DND-41 (cell line): ENCODE measurements around the gene GPR17.

Source experiments
- ATAC-seq: fragments of 200-7000 bp; cut with Tn5 transposase; 3 replicates; pipeline ENCODE4 v1.9.1; 2021; ENCODE audit warnings: low read depth; ENCODE audit not compliant: insufficient read depth
- DNase-seq: peaks from one replicate; pipeline ENCODE4 v3.0.0-alpha.2; 2020
- H2AFZ ChIP-seq: 2 replicates; pipeline ENCODE4 v1.6.0; 2012; ENCODE audit warnings: low read depth, low read length
- H3K27ac ChIP-seq: 2 replicates; pipeline ENCODE4 v1.5.1; 2012; ENCODE audit warnings: low read length, inconsistent platforms
- H3K27me3 ChIP-seq: fragments of 200-600 bp; sonication (generic); 2 replicates; pipeline ENCODE4 v1.6.0; 2012; ENCODE audit warnings: low read length, mild to moderate bottlenecking, inconsistent platforms; ENCODE audit not compliant: insufficient read depth, poor library complexity
- H3K36me3 ChIP-seq: 2 replicates; pipeline ENCODE4 v1.5.1; 2012; ENCODE audit warnings: low read length, inconsistent platforms; ENCODE audit not compliant: insufficient read depth
- H3K4me1 ChIP-seq: 2 replicates; pipeline ENCODE4 v1.5.1; 2012; ENCODE audit warnings: mild to moderate bottlenecking, low read length; ENCODE audit not compliant: insufficient read depth
- H3K4me2 ChIP-seq: 2 replicates; pipeline ENCODE4 v1.6.0; 2012; ENCODE audit warnings: mild to moderate bottlenecking, moderate library complexity, low read length, inconsistent platforms; ENCODE audit not compliant: insufficient read depth
- H3K4me3 ChIP-seq, 2 experiments: fragments of 200-600 bp in 1 of 2; shearing (Covaris generic) in 1 of 2; 2 replicates each; pipeline ENCODE4 v1.5.1; 2012 to 2016; ENCODE audit warnings: inconsistent platforms in 2 of 2, low read length in 2 of 2, mild to moderate bottlenecking in 2 of 2, low read depth in 1 of 2, moderate library complexity in 1 of 2
- H3K79me2 ChIP-seq: 2 replicates; pipeline ENCODE4 v1.6.0; 2012; ENCODE audit warnings: low read length, inconsistent platforms; ENCODE audit not compliant: insufficient read depth
- H3K9ac ChIP-seq: 2 replicates; pipeline ENCODE4 v1.6.0; 2012; ENCODE audit warnings: low read depth, mild to moderate bottlenecking, inconsistent platforms, low read length, moderate library complexity
- H3K9me3 ChIP-seq: 2 replicates; pipeline ENCODE4 v1.5.1; 2012; ENCODE audit warnings: low read length, moderate library complexity, mild to moderate bottlenecking, inconsistent platforms; ENCODE audit not compliant: insufficient read depth, severe bottlenecking
- H4K20me1 ChIP-seq: 2 replicates; pipeline ENCODE4 v1.6.0; 2012; ENCODE audit warnings: low read length; ENCODE audit not compliant: insufficient read depth
- EZH2 ChIP-seq: IDR thresholded peaks from 3 replicates; pipeline ENCODE4 v1.6.1; 2012; ENCODE audit warnings: borderline replicate concordance, low read depth, mild to moderate bottlenecking, moderate library complexity, low read length, inconsistent platforms; ENCODE audit not compliant: severe bottlenecking
- TF ChIP-seq, protein P1 (sequence below): IDR thresholded peaks from 2 replicates; pipeline ENCODE4 v1.5.1; 2012; ENCODE audit warnings: borderline replicate concordance, low read length, moderate library complexity, mild to moderate bottlenecking; ENCODE audit not compliant: poor library complexity, severe bottlenecking; ENCODE audit errors: extremely low read depth

GPR17 gene

DNA sequence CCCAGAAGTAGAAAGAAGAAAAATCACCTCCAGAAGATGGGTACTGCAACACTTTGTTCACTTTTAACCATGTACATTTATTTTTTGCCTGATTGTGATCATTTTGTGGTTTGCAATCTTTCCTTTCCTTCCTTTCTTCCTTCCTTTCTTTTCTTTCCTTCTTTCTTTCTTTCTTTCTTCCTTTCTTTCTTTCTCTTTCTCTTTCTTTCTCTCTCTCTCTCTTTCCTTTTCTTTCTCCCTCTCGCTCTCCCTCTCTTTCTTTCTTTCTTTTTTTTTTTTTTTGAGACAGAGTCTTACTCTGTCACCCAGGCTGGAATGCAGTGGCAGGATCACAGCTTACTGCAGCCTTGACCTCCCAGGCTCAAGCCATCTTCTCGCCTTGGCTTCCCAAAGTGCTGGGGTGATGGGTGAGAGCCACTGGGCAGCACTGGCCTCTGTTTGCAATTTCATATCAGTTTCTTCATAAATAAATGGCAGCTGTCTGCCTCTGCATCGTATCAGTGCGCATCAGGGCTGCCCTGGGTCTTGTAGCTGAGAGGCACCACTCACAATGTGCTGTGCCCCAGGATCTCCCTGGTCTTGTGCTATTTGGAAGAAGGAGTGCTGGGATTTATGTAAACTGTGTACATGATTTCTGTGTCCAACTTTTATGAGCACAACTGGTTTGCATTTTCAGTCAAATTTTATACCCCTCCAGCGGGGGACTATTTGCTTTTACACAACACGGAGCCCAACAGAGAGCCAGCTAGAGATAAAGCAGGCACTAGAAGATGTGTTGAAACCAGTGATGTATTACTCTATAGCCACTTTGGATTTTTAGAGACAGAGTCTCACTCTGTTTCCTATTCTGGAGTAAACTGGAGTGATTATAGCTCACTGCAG is 36.3 kb downstream of the GPR17 start:
- ATAC-seq (no peak), DNase-seq (no peak)
- Histone ChIP-seq H3K27me3 (no peaks in the 10 kb centered on the region), H3K4me1 (no peaks in the 10 kb centered on the region), H3K9ac (no peak overlapping the region), H3K9me3 (no peaks in the 10 kb centered on the region), H3K4me3 (no peak overlapping the region), H3K4me2 (no peak overlapping the region), H3K27ac (no peak overlapping the region), H3K36me3 (no peaks in the 10 kb centered on the region), H2AFZ (no peak overlapping the region), H3K79me2 (no peaks in the 10 kb centered on the region), H4K20me1 (no peaks in the 10 kb centered on the region)
- no peak for TF ChIP-seq EZH2
- TF ChIP-seq, protein P1, sequence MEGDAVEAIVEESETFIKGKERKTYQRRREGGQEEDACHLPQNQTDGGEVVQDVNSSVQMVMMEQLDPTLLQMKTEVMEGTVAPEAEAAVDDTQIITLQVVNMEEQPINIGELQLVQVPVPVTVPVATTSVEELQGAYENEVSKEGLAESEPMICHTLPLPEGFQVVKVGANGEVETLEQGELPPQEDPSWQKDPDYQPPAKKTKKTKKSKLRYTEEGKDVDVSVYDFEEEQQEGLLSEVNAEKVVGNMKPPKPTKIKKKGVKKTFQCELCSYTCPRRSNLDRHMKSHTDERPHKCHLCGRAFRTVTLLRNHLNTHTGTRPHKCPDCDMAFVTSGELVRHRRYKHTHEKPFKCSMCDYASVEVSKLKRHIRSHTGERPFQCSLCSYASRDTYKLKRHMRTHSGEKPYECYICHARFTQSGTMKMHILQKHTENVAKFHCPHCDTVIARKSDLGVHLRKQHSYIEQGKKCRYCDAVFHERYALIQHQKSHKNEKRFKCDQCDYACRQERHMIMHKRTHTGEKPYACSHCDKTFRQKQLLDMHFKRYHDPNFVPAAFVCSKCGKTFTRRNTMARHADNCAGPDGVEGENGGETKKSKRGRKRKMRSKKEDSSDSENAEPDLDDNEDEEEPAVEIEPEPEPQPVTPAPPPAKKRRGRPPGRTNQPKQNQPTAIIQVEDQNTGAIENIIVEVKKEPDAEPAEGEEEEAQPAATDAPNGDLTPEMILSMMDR: no peak

DNA sequence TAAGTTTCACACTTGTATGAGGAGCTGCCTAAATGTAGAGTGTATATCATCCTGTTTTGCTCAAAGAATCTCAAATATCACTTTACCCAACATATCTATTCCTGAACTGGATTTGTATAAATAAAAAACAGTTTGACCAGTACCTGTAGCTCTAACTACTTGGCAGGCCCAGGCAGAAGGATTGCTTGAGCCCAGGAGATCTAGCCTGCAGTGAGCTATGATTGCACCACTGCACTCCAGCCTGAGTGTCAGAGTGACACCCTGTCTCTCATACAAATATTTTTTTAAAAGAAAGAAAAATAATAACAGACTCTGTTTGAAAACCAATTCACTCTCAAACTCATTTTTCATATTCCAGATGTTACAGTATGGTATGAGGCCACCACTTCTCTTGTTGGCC is 37.1 kb downstream of the GPR17 start:
- no peak for TF ChIP-seq EZH2
- TF ChIP-seq, protein P1: no peak
- Histone ChIP-seq H3K4me1 (no peaks in the 10 kb centered on the region), H2AFZ (no peak overlapping the region), H3K36me3 (no peaks in the 10 kb centered on the region), H3K9ac (no peak overlapping the region), H4K20me1 (no peaks in the 10 kb centered on the region), H3K79me2 (no peaks in the 10 kb centered on the region), H3K27ac (no peak overlapping the region), H3K4me2 (no peak overlapping the region), H3K27me3 (no peaks in the 10 kb centered on the region), H3K9me3 (peaks cover 2% of the 10 kb centered on the region), H3K4me3 (no peak overlapping the region)
- no peak for DNase-seq
- ATAC-seq: no peak

DNA sequence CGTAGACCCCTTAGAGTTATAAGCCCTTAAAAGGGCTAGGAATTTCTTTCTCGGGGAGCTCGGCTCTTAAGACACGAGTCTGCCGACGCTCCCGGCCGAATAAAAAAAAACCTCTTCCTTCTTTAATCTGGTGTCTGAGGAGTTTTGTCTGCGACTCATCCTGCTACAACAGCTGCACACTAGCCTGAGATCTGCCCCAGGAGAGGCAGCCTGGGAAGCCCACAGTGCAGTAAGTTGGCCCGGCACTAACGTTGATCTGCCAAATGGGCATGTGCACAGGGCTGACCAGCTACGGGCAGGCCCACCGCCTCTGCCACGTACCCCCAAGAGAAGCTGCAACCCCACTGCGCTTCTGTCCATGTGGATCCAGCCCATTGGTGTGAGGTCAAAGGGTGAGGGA is 37.8 kb downstream of the GPR17 start:
- Histone ChIP-seq H3K27ac (no peak overlapping the region), H3K79me2 (no peaks in the 10 kb centered on the region), H3K4me3 (no peak overlapping the region), H3K9ac (no peak overlapping the region), H4K20me1 (no peaks in the 10 kb centered on the region), H3K4me2 (no peak overlapping the region), H3K9me3 (peaks cover 9% of the 10 kb centered on the region), H3K4me1 (no peaks in the 10 kb centered on the region), H3K27me3 (no peaks in the 10 kb centered on the region), H3K36me3 (no peaks in the 10 kb centered on the region), H2AFZ (no peak overlapping the region)
- no peak for TF ChIP-seq EZH2
- TF ChIP-seq, protein P1: no peak
- no peak for DNase-seq
- no peak for ATAC-seq
